Osteocyte (in vitro differentiated cells): Measurements from ENCODE around the gene CYP27C1. TPM values are rescaled to one million over a fixed set of nuclear protein-coding genes. Genes with fewer than 3 reads are reported as not detected.

Source experiments
- DNase-seq: peaks from one replicate; pipeline ENCODE4 v3.0.0; 2021; ENCODE audit warnings: mixed read lengths; ENCODE audit not compliant: unreplicated experiment; ENCODE audit errors: extremely low spot score
- H3K27ac Mint-ChIP-seq: one replicate; pipeline ENCODE4 v1.8.0; 2021; ENCODE audit warnings: mild to moderate bottlenecking, mixed read lengths; ENCODE audit not compliant: unreplicated experiment
- H3K27me3 Mint-ChIP-seq: one replicate; pipeline ENCODE4 v1.8.0; 2021; ENCODE audit warnings: mixed read lengths; ENCODE audit not compliant: unreplicated experiment
- H3K36me3 Mint-ChIP-seq: one replicate; pipeline ENCODE4 v1.8.0; 2021; ENCODE audit warnings: mixed read lengths; ENCODE audit not compliant: unreplicated experiment
- H3K4me1 Mint-ChIP-seq: one replicate; pipeline ENCODE4 v1.8.0; 2021; ENCODE audit warnings: mixed read lengths; ENCODE audit not compliant: unreplicated experiment
- H3K4me3 Mint-ChIP-seq: one replicate; pipeline ENCODE4 v1.8.0; 2021; ENCODE audit warnings: mild to moderate bottlenecking, moderate library complexity, mixed read lengths; ENCODE audit not compliant: unreplicated experiment
- H3K9me3 Mint-ChIP-seq: one replicate; pipeline ENCODE4 v1.8.0; 2021; ENCODE audit warnings: mixed read lengths; ENCODE audit not compliant: unreplicated experiment
- total RNA-seq: library from RNA; stranded (reverse); gene quantifications from 2 replicates; pipeline ENCODE4 v1.2.1, GENCODE V29; 2021
- TF ChIP-seq, protein P1 (sequence below): fragments of 200-600 bp; sonication (generic); IDR thresholded peaks from 2 replicates; pipeline ENCODE4 v1.5.0; 2021; ENCODE audit warnings: antibody characterized with exemption, mild to moderate bottlenecking, moderate library complexity

CYP27C1 gene
- total RNA-seq, 1 donor from 2014 or later, result 24.9 TPM

- peak overlapping the region; percentile 52 for H3K4me3 Mint-ChIP-seq
- TF ChIP-seq, protein P1, sequence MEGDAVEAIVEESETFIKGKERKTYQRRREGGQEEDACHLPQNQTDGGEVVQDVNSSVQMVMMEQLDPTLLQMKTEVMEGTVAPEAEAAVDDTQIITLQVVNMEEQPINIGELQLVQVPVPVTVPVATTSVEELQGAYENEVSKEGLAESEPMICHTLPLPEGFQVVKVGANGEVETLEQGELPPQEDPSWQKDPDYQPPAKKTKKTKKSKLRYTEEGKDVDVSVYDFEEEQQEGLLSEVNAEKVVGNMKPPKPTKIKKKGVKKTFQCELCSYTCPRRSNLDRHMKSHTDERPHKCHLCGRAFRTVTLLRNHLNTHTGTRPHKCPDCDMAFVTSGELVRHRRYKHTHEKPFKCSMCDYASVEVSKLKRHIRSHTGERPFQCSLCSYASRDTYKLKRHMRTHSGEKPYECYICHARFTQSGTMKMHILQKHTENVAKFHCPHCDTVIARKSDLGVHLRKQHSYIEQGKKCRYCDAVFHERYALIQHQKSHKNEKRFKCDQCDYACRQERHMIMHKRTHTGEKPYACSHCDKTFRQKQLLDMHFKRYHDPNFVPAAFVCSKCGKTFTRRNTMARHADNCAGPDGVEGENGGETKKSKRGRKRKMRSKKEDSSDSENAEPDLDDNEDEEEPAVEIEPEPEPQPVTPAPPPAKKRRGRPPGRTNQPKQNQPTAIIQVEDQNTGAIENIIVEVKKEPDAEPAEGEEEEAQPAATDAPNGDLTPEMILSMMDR, result peak; percentile 30
- DNase-seq, result no peak
- peaks cover 49% of the 10 kb centered on the region for H3K4me1 Mint-ChIP-seq
- no peaks in the 10 kb centered on the region for H3K27me3 Mint-ChIP-seq
- H3K9me3 Mint-ChIP-seq, result peaks cover 24% of the 10 kb centered on the region
- peak overlapping the region; percentile 86 for H3K27ac Mint-ChIP-seq
- H3K36me3 Mint-ChIP-seq, result peaks cover 16% of the 10 kb centered on the region
Observed at GRCh38 chr2:127176371-127177311, 43.5 kb downstream of the CYP27C1 start.

DNA sequence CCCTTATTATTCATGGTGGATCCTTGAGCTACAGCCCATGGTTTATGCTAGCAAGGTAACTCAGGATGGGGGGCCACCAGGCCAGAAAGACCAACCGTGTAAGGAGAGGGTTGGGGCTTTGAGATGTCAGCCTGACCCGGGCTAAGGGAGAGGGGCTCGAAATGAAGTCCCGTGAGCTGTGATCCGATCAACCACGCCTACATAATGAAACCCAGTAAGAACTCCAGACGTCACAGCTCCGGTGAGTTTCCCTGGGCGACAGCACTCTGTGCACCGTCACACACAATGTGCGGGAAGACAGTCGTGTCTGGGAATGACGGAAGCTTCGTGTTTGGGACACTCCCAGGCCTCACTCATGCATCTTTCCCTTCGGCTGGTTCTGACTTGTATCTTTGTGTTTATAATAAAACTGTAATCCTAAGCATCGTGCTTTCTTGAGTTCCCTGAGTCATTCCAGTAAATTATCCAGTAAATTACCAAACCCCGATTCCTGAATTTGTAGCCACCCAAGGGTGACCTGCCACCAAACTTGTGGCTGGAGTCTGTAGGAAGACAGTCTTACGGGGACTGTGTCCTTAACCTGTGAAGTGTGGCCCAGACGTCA, 44.2 kb downstream of the CYP27C1 start:
- peak overlapping the region; percentile 86 for H3K27ac Mint-ChIP-seq
- no peak for DNase-seq
- no peaks in the 10 kb centered on the region for H3K27me3 Mint-ChIP-seq
- peaks cover 16% of the 10 kb centered on the region for H3K9me3 Mint-ChIP-seq
- H3K4me1 Mint-ChIP-seq, result peaks cover 49% of the 10 kb centered on the region
- TF ChIP-seq, protein P1, result no peak
- H3K36me3 Mint-ChIP-seq, result peaks cover 14% of the 10 kb centered on the region
- H3K4me3 Mint-ChIP-seq, result no peak overlapping the region

GRCh38 chr2:127175041-127175721, 44.9 kb downstream of the CYP27C1 start:
- Mint-ChIP-seq H3K27me3 (no peaks in the 10 kb centered on the region), H3K36me3 (peaks cover 9% of the 10 kb centered on the region), H3K9me3 (peaks cover 9% of the 10 kb centered on the region), H3K27ac (peak overlapping the region; percentile 86), H3K4me1 (peaks cover 53% of the 10 kb centered on the region), H3K4me3 (no peak overlapping the region)
- DNase-seq, result no peak
- TF ChIP-seq, protein P1, result no peak

DNA sequence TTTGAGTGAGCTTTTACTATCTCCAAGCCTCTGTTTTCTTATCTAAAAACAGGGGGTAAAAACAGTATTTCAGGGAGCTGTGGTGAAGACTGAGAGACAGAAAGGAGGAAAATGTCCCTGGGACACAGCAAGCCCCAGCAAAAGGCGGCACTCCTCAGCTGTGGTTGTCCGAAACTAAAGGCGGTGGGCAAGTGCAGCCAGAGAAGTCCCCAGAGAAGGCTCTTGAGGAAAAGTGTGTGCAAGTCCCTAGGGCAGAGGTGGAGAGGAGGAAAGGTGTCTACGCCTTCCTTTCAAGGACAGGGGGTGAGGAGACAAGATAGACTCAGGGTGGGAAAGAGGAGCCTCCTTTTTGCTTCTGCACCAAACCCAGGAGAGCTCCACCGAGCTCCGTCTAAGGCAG, 45.5 kb downstream of the CYP27C1 start:
- H3K4me3 Mint-ChIP-seq, result no peak overlapping the region
- peaks cover 7% of the 10 kb centered on the region for H3K9me3 Mint-ChIP-seq

More for the DNA sequence above, 45.5 kb downstream of the CYP27C1 start:
- no peaks in the 10 kb centered on the region for H3K27me3 Mint-ChIP-seq
- peak overlapping the region; percentile 86 for H3K27ac Mint-ChIP-seq
- H3K36me3 Mint-ChIP-seq, result peaks cover 6% of the 10 kb centered on the region
- TF ChIP-seq, protein P1, result no peak
- DNase-seq, result no peak
- H3K4me1 Mint-ChIP-seq, result peaks cover 57% of the 10 kb centered on the region
